ENCODE data around the gene LEMD1. TPM values are rescaled to one million over a fixed set of nuclear protein-coding genes. Genes with fewer than 3 reads are reported as not detected.
A peak's percentile ranks its signal among the peaks of the same experiment; 100 is the strongest.
"Not testable (repeated sequence)": the region's sequence is repeated elsewhere in the genome, so short reads cannot be mapped to it uniquely, and the experiment has no call there.

The LEMD1 gene
- total RNA-seq, 4 donors from 2014 or later = 5.1 TPM; not detected in 3

DNA sequence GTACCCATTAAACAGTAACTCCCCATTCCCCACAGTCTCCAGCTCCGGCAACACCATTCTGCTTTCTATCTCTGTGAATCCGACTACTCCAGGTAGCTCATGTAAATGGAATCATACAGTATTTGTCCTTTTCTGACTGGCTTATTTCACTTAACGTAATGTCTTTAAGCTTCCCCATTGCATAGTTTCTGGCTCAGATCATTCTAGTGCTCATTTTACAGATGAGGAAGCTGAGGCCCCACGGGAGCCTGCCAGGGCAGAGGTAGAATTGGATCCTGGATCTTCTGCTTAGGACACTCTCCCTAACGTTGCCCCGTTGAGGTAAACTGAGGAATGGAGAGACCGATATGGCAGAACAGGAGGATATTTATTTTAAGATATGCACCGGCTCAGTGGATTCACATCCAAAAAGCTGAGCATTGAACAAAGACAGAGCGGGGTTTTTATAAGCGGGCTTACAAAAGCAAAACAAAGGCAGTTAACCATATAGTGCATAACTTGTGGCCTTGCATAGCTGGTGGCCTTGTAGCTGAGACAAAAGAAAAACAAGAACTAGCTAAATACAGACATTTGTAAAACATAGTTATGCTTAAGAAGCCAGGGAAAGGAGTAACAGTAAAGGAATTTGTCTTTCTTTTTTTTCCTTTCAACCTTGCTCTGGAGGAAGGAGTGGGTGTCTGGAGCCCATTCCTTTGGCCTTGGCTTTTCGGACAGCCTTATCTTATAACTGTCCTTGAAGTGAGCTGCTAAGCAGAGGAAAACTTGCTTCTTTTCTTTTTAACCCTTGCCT is 49.8 kb downstream of the LEMD1 start:
- Histone ChIP-seq H3K27ac (no peak overlapping the region), H3K36me3 (no peaks in the 10 kb centered on the region), H3K27me3 (peaks cover 14% of the 10 kb centered on the region), H3K4me3 (no peak overlapping the region), H3K4me1 (peaks cover 6% of the 10 kb centered on the region), H3K9me3 (no peaks in the 10 kb centered on the region)
- WGBS = 73% methylated on average over 11 of the region's 11 CpGs
- no peak for DNase-seq (ENCODE audit: low spot score in 2 of 2)
- no peak for TF ChIP-seq POLR2AphosphoS5 (IDR thresholded peaks at IDR 0.05)
- no peak for TF ChIP-seq POLR2A (IDR thresholded peaks at IDR 0.05)
- TF ChIP-seq, protein P1, sequence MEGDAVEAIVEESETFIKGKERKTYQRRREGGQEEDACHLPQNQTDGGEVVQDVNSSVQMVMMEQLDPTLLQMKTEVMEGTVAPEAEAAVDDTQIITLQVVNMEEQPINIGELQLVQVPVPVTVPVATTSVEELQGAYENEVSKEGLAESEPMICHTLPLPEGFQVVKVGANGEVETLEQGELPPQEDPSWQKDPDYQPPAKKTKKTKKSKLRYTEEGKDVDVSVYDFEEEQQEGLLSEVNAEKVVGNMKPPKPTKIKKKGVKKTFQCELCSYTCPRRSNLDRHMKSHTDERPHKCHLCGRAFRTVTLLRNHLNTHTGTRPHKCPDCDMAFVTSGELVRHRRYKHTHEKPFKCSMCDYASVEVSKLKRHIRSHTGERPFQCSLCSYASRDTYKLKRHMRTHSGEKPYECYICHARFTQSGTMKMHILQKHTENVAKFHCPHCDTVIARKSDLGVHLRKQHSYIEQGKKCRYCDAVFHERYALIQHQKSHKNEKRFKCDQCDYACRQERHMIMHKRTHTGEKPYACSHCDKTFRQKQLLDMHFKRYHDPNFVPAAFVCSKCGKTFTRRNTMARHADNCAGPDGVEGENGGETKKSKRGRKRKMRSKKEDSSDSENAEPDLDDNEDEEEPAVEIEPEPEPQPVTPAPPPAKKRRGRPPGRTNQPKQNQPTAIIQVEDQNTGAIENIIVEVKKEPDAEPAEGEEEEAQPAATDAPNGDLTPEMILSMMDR (IDR thresholded peaks at IDR 0.05) = no peak
- TF ChIP-seq EP300 (IDR thresholded peaks at IDR 0.05) = no peak

DNA sequence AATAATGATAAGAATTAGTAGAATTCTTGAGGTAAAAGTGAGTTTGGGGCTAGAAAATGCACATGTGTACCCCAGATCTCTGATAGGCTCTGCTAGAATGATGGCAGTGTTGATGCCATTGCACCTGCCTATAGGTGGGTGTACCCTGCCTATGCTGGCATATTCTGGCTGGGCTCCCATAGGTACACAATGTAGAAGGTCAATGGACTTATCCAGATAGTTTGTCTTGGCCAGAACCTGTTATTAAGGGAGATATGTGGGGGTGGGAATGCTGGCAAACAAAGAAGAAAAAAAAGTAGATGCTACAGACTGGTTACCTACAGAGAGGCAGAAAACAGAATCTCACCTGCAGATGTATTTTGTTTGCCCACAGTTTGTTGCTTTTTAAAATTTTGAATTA is 51.1 kb downstream of the LEMD1 start:
- H3K4me3 ChIP-seq = no peak overlapping the region
- TF ChIP-seq EP300 (IDR thresholded peaks at IDR 0.05) (no peak), POLR2AphosphoS5 (IDR thresholded peaks at IDR 0.05) (no peak), POLR2A (IDR thresholded peaks at IDR 0.05) (no peak)
- TF ChIP-seq, protein P1 (IDR thresholded peaks at IDR 0.05) = no peak
- H3K27me3 ChIP-seq = peaks cover 14% of the 10 kb centered on the region
- no peak for DNase-seq (ENCODE audit: low spot score in 2 of 2)
- H3K9me3 ChIP-seq = no peaks in the 10 kb centered on the region
- peaks cover 6% of the 10 kb centered on the region for H3K4me1 ChIP-seq
- H3K27ac ChIP-seq = no peak overlapping the region
- H3K36me3 ChIP-seq = no peaks in the 10 kb centered on the region

DNA sequence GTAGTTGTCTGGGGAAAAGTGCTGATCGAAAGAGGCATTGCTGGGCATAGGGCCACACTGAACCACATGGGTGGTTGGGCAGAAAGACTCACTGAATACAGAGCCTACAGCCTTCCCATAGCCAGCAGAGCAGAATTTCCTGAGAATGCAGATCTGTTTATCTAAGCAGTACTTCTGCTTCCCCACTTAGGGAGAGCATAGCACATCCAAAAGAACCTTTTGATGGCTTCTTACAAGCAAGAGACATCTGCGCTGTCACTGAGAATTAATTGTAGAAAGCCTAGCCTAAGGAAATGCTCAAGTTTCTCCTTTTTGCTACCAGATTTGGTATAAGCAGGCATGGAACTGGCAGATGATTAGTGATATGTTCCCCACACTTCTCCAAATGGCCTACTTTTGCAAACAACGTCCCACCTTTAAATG is 52.1 kb downstream of the LEMD1 start:
- no peak for DNase-seq (ENCODE audit: low spot score in 2 of 2)
- peaks cover 8% of the 10 kb centered on the region for H3K27me3 ChIP-seq
- no peak for TF ChIP-seq EP300 (IDR thresholded peaks at IDR 0.05)
- TF ChIP-seq POLR2A (IDR thresholded peaks at IDR 0.05) = no peak
- no peak for TF ChIP-seq POLR2AphosphoS5 (IDR thresholded peaks at IDR 0.05)
- TF ChIP-seq, protein P1 (IDR thresholded peaks at IDR 0.05) = no peak
- H3K9me3 ChIP-seq = no peaks in the 10 kb centered on the region
- no peaks in the 10 kb centered on the region for H3K36me3 ChIP-seq
- peaks cover 6% of the 10 kb centered on the region for H3K4me1 ChIP-seq
- H3K4me3 ChIP-seq = no peak overlapping the region
- 63% methylated on average over 3 of the region's 3 CpGs for WGBS
- H3K27ac ChIP-seq = no peak overlapping the region

DNA sequence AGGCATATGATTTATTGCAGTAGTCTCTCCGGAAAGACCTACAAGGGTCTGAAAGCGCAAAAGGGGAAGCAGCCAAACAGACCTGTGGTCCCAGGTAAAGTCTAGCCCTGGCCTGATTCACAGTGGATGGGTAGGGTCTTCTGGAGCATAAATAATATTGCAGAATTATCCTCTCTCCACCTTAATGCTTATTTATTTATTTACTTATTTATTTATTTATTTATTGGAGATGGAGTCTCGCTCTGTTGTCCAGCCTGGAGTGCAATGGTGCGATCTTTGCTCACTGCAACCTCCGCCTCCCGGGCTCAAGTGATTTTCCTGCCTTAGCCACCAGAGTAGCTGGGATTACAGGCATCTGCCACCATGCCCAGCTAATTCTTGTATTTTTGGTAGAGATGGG is 53.4 kb downstream of the LEMD1 start:
- Histone ChIP-seq H3K27ac (no peak overlapping the region), H3K9me3 (no peaks in the 10 kb centered on the region), H3K27me3 (no peaks in the 10 kb centered on the region), H3K36me3 (no peaks in the 10 kb centered on the region), H3K4me1 (peaks cover under 1% of the 10 kb centered on the region), H3K4me3 (no peak overlapping the region)
- WGBS = 92% methylated on average over 6 of the region's 6 CpGs
- no peak for DNase-seq (ENCODE audit: low spot score in 2 of 2)
- no peak for TF ChIP-seq POLR2AphosphoS5 (IDR thresholded peaks at IDR 0.05)
- TF ChIP-seq, protein P1 (IDR thresholded peaks at IDR 0.05) = no peak
- TF ChIP-seq EP300 (IDR thresholded peaks at IDR 0.05) = no peak
- no peak for TF ChIP-seq POLR2A (IDR thresholded peaks at IDR 0.05)

GRCh38 chr1:205365945-205366463 is 55.9 kb downstream of the LEMD1 start:
- Histone ChIP-seq H3K36me3 (no peaks in the 10 kb centered on the region), H3K27ac (no peak overlapping the region), H3K27me3 (no peaks in the 10 kb centered on the region), H3K4me3 (no peak overlapping the region), H3K9me3 (no peaks in the 10 kb centered on the region), H3K4me1 (no peaks in the 10 kb centered on the region)
- DNase-seq (ENCODE audit: low spot score in 2 of 2) = peak in 1 of 2 donors; percentile 3
- WGBS = 49% methylated on average over 8 of the region's 8 CpGs
- no peak for TF ChIP-seq POLR2AphosphoS5 (IDR thresholded peaks at IDR 0.05)
- no peak for TF ChIP-seq EP300 (IDR thresholded peaks at IDR 0.05)
- no peak for TF ChIP-seq POLR2A (IDR thresholded peaks at IDR 0.05)
- TF ChIP-seq, protein P1 (IDR thresholded peaks at IDR 0.05) = no peak

DNA sequence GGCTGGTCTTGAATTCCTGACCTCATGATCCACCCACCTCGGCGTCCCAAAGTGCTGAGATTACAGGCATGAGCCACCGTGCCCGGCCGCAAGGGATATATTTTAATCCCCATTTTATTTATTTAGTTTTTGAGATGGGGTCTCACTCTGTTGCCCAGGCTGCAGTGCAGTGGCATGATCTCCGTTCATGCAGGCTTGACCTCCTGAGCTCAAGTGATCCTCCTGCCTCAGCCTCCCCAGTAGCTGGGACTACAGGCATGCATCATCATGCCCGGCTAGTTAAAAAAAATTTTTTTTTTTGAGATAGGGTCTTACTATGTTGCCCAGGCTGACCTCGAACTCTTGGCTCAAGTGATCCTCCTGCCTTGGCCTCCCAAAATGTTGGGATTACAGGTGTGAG is 56.8 kb downstream of the LEMD1 start:
- not testable (repeated sequence) for H3K27me3 ChIP-seq; H3K4me3 ChIP-seq; H3K27ac ChIP-seq; DNase-seq (ENCODE audit: low spot score in 2 of 2); H3K36me3 ChIP-seq; H3K4me1 ChIP-seq; H3K9me3 ChIP-seq
- WGBS = 92% methylated on average over 8 of the region's 8 CpGs

Measured in suprapubic skin (tissue), 4 donors.